HepG2 (cell line): ENCODE measurements around the gene CHADL. TPM values are rescaled to one million over a fixed set of nuclear protein-coding genes. Genes with fewer than 3 reads are reported as not detected.

Experiments
- CREB1 ChIP-seq, 2 experiments: fragments of 450-650 bp in 1 of 2; IDR thresholded peaks; 2 replicates each; pipeline ENCODE4 v1.6.1; 2016 to 2017; ENCODE audit warnings: control low read depth in 1 of 2, mild to moderate bottlenecking in 1 of 2, missing compliant biosample characterization in 1 of 2, missing genetic modification characterization in 1 of 2
- ELF1 ChIP-seq: sonication (generic); formaldehyde crosslinking; IDR thresholded peaks from 2 replicates; pipeline ENCODE4 v1.4.0; 2020; ENCODE audit warnings: missing genetic modification reagents
- FOXO1 ChIP-seq: sonication (generic); formaldehyde crosslinking; IDR thresholded peaks from 2 replicates; pipeline ENCODE4 v1.4.0; 2020; ENCODE audit warnings: missing genetic modification reagents
- HIC2 ChIP-seq: sonication (generic); formaldehyde crosslinking; IDR thresholded peaks from 2 replicates; pipeline ENCODE4 v1.9.0; 2022; ENCODE audit warnings: low read depth, missing genetic modification reagents
- HMG20B ChIP-seq: conservative IDR thresholded peaks from 2 replicates; pipeline ENCODE4 v1.6.1; 2016; ENCODE audit warnings: missing genetic modification reagents, missing compliant biosample characterization
- JUND ChIP-seq: sonication (generic); formaldehyde crosslinking; IDR thresholded peaks from 2 replicates; pipeline ENCODE4 v1.8.0; 2022; ENCODE audit warnings: mild to moderate bottlenecking, missing genetic modification reagents
- KDM5A ChIP-seq: fragments of 200-600 bp; sonication (generic); IDR thresholded peaks from 2 replicates; pipeline ENCODE4 v1.7.0; 2018; ENCODE audit warnings: antibody characterized with exemption, mild to moderate bottlenecking, low read length, borderline replicate concordance
- NFE2L2 ChIP-seq: fragments of 150-350 bp; IDR thresholded peaks from 2 replicates; pipeline ENCODE4 v1.6.1; 2014; ENCODE audit warnings: low read length
- NFIB ChIP-seq: sonication (generic); formaldehyde crosslinking; IDR thresholded peaks from 2 replicates; pipeline ENCODE4 v1.9.0; 2021; ENCODE audit warnings: missing genetic modification reagents, mild to moderate bottlenecking, borderline replicate concordance
- NR2F1 ChIP-seq, 2 experiments: fragments of 450-650 bp in 1 of 2; formaldehyde crosslinking in 1 of 2; IDR thresholded peaks; 2 replicates each; pipeline versions ENCODE4 v1.5.0 to v1.6.1; 2016 to 2020; ENCODE audit warnings: mild to moderate bottlenecking in 1 of 2, missing compliant biosample characterization in 1 of 2, missing genetic modification reagents in 1 of 2, moderate library complexity in 1 of 2
- NR3C1 ChIP-seq: sonication (generic); formaldehyde crosslinking; IDR thresholded peaks from 2 replicates; pipeline ENCODE4 v1.4.0; 2020; ENCODE audit warnings: missing genetic modification reagents
- RAD51 ChIP-seq: fragments of 450-650 bp; IDR thresholded peaks from 2 replicates; pipeline ENCODE4 v1.6.1; 2016; ENCODE audit warnings: borderline replicate concordance
- RFXAP ChIP-seq: sonication (generic); formaldehyde crosslinking; IDR thresholded peaks from 2 replicates; pipeline ENCODE4 v1.4.0; 2020; ENCODE audit warnings: missing genetic modification reagents, borderline replicate concordance
- SAFB2 ChIP-seq: sonication (generic); formaldehyde crosslinking; IDR thresholded peaks from 2 replicates; pipeline ENCODE4 v1.5.1; 2020; ENCODE audit warnings: missing genetic modification reagents, low read depth, mild to moderate bottlenecking, borderline replicate concordance
- SKI ChIP-seq: fragments of 450-650 bp; IDR thresholded peaks from one replicate; pipeline ENCODE4 v1.6.1; 2018; ENCODE audit warnings: mild to moderate bottlenecking; ENCODE audit not compliant: partially characterized antibody
- TAF15 ChIP-seq: fragments of 200-400 bp; formaldehyde crosslinking; IDR thresholded peaks from one replicate; pipeline ENCODE4 v1.6.1; 2018; ENCODE audit warnings: mild to moderate bottlenecking, low read depth, low read length; ENCODE audit not compliant: poor library complexity, severe bottlenecking
- U2AF1 ChIP-seq: fragments of 200-400 bp; formaldehyde crosslinking; optimal IDR thresholded peaks from 2 replicates; pipeline ENCODE3; 2017; ENCODE audit warnings: mild to moderate bottlenecking, low read depth, low read length
- ZNF280B ChIP-seq: sonication (generic); formaldehyde crosslinking; IDR thresholded peaks from 2 replicates; pipeline ENCODE4 v1.5.0; 2020; ENCODE audit warnings: missing genetic modification reagents, mild to moderate bottlenecking, borderline replicate concordance
- ZNF30 ChIP-seq: sonication (generic); formaldehyde crosslinking; IDR thresholded peaks from 2 replicates; pipeline ENCODE4 v1.5.0; 2020; ENCODE audit warnings: mild to moderate bottlenecking, missing genetic modification reagents
- ZNF530 ChIP-seq: sonication (generic); formaldehyde crosslinking; IDR thresholded peaks from 2 replicates; pipeline ENCODE4 v1.5.0; 2020; ENCODE audit warnings: low read depth, mild to moderate bottlenecking, missing genetic modification reagents
- ZNF574 ChIP-seq: sonication (generic); formaldehyde crosslinking; IDR thresholded peaks from 2 replicates; pipeline ENCODE4 v1.4.0; 2020; ENCODE audit warnings: missing genetic modification reagents
- ZNF746 ChIP-seq: sonication (generic); formaldehyde crosslinking; IDR thresholded peaks from 2 replicates; pipeline ENCODE4 v1.8.0; 2022; ENCODE audit warnings: mild to moderate bottlenecking, missing genetic modification reagents
- ZNF782 ChIP-seq: sonication (generic); formaldehyde crosslinking; IDR thresholded peaks from 2 replicates; pipeline ENCODE4 v1.4.0; 2020; ENCODE audit warnings: missing genetic modification reagents, mild to moderate bottlenecking, borderline replicate concordance
- ZNF891 ChIP-seq: sonication (generic); formaldehyde crosslinking; IDR thresholded peaks from 2 replicates; pipeline ENCODE4 v1.5.0; 2020; ENCODE audit warnings: mild to moderate bottlenecking, missing genetic modification reagents
- polyA plus RNA-seq, 8 experiments: library from polyadenylated mRNA; depleted of rRNA in 3 of 8; stranded (reverse) in 7 of 8; unstranded in 1 of 8; fragments of >200 nt; fragmentation: Illumina TruSeq in 4 of 8; extraction: Trizol in 4 of 8; gene quantifications; 2 replicates each; pipeline versions ENCODE4 v1.2.1 to v1.2.3, GENCODE V29; 2011 to 2016; ENCODE audit warnings: low read depth in 4 of 8, missing spikeins in 1 of 8, mixed read lengths in 1 of 8; ENCODE audit not compliant: insufficient read depth in 1 of 8
- total RNA-seq, 5 experiments: library from RNA; depleted of rRNA; stranded (reverse); fragments of >200 nt; fragmentation: Illumina TruSeq; extraction: Trizol; gene quantifications; 2 replicates each; pipeline ENCODE4 v1.2.3, GENCODE V29; 2016; ENCODE audit warnings: low read depth in 1 of 5

Gene CHADL
- total and polyA plus RNA-seq, 2 of the 13 experiments (the other 11 are each of a cell fraction or from before 2014, with no cell fraction given), result 2.8 to 8.1 TPM

- TF ChIP-seq NR3C1 (CRISPR knock-in tag) (no peak), ZNF891 (0 out of 2 replicates have a peak, but pooled peaks have one; percentile 14), HMG20B (CRISPR knock-in tag) (no peak), JUND (no peak), SAFB2 (CRISPR knock-in tag) (no peak), SKI (no peak), NFIB (CRISPR knock-in tag) (no peak), HIC2 (peak; percentile 32; the same call in 1 of the 2 replicates), ZNF280B (no peak), RAD51 (peak; percentile 86), ZNF782 (CRISPR knock-in tag) (peak; percentile 42; the same call in 1 of the 2 replicates), CREB1 (IDR thresholded peaks at IDR 0.05) (no peak), CREB1 (CRISPR knock-in tag; IDR thresholded peaks at IDR 0.05) (no peak), ELF1 (CRISPR knock-in tag) (peak; percentile 46; the same call in 1 of the 2 replicates), RFXAP (CRISPR knock-in tag) (no peak), TAF15 (no peak), NFE2L2 (no peak), ZNF30 (no peak), FOXO1 (CRISPR knock-in tag) (no peak), ZNF530 (no peak), ZNF574 (CRISPR knock-in tag) (no peak), ZNF746 (CRISPR knock-in tag) (no peak), U2AF1 (no peak), NR2F1 (CRISPR knock-in tag; IDR thresholded peaks at IDR 0.05) (no peak), KDM5A (no peak)
Measured at GRCh38 chr22:41197038-41197972, 43.4 kb downstream of the CHADL start (continued).
